ENCODE measurements around the gene GTF2IRD1.

Gene GTF2IRD1

DNA sequence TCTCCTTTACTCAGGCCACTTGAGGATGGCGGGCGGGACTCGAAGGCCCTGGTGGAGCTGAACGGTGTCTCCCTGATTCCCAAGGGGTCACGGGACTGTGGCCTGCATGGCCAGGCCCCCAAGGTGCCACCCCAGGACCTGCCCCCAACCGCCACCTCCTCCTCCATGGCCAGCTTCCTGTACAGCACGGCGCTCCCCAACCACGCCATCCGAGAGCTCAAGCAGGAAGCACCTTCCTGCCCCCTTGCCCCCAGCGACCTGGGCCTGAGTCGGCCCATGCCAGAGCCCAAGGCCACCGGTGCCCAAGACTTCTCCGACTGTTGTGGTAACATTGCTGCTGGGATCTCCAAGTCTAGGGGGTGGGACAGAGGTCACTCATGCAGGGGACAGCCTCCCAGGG lies 65.7 kb downstream of the GTF2IRD1 start:
- Histone ChIP-seq H4K20me1 (ENCODE audit: control insufficient read depth, insufficient read depth, low read depth, low read length) (no peaks in the 10 kb centered on the region), H3K9me3 (ENCODE audit: control insufficient read depth, insufficient read depth, low read length) (no peaks in the 10 kb centered on the region), H3K4me2 (ENCODE audit: low read length) (no peak overlapping the region), H3K4me3 (ENCODE audit: low read length) (no peak overlapping the region), H3K27ac (ENCODE audit: low read depth, low read length) (no peak overlapping the region), H3K4me1 (ENCODE audit: control insufficient read depth, low read length) (no peaks in the 10 kb centered on the region), H3K36me3 (ENCODE audit: control insufficient read depth, low read length) (peaks cover 76% of the 10 kb centered on the region), H3K9me2 (replicated peaks; ENCODE audit: control insufficient read depth, low read length) (no peaks in the 10 kb centered on the region), H3K79me2 (ENCODE audit: control insufficient read depth, low read length) (no peaks in the 10 kb centered on the region), H3K27me3 (ENCODE audit: control insufficient read depth, low read length) (no peaks in the 10 kb centered on the region), H3F3A (ENCODE audit: control insufficient read depth, insufficient read depth) (no peaks in the 10 kb centered on the region)
- no peak for TF ChIP-seq EZH2phosphoT487 (IDR thresholded peaks at IDR 0.05; ENCODE audit: borderline replicate concordance, low read length)
- no peak for TF ChIP-seq CTCF (IDR thresholded peaks at IDR 0.05; ENCODE audit: low read depth, low read length, poor library complexity, severe bottlenecking)

DNA sequence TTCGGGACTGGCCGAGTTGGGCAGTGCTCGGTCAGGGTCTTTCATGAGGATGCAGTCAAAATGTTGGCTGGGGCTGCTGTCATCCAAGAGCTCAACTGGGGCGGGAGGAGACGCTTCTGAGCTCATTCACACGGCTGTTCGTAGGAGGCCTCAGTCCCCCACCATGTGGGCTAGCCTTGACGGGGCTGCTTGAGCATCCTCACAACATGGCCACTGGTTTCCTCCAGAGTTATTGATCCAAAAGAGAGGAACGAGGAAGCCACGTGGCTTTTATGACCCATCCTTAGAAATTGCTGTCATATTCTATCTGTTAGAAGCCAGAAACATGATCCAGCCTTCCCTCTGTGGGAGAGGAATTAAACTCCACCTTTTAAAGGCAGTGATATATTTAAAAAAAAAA lies 68.1 kb downstream of the GTF2IRD1 start:
- no peaks in the 10 kb centered on the region for H3K79me2 ChIP-seq (ENCODE audit: control insufficient read depth, low read length)
- H3K9me2 ChIP-seq (replicated peaks; ENCODE audit: control insufficient read depth, low read length), result no peaks in the 10 kb centered on the region
- no peak overlapping the region for H3K27ac ChIP-seq (ENCODE audit: low read depth, low read length)
- no peak for TF ChIP-seq CTCF (IDR thresholded peaks at IDR 0.05; ENCODE audit: low read depth, low read length, poor library complexity, severe bottlenecking)
- no peak for TF ChIP-seq EZH2phosphoT487 (IDR thresholded peaks at IDR 0.05; ENCODE audit: borderline replicate concordance, low read length)
- H3K4me2 ChIP-seq (ENCODE audit: low read length), result no peak overlapping the region
- no peak overlapping the region for H3K4me3 ChIP-seq (ENCODE audit: low read length)
- no peaks in the 10 kb centered on the region for H3K4me1 ChIP-seq (ENCODE audit: control insufficient read depth, low read length)
- H4K20me1 ChIP-seq (ENCODE audit: control insufficient read depth, insufficient read depth, low read depth, low read length), result no peaks in the 10 kb centered on the region
- H3K27me3 ChIP-seq (ENCODE audit: control insufficient read depth, low read length), result no peaks in the 10 kb centered on the region
- H3K36me3 ChIP-seq (ENCODE audit: control insufficient read depth, low read length), result peaks cover 65% of the 10 kb centered on the region
- H3F3A ChIP-seq (ENCODE audit: control insufficient read depth, insufficient read depth), result no peaks in the 10 kb centered on the region
- no peaks in the 10 kb centered on the region for H3K9me3 ChIP-seq (ENCODE audit: control insufficient read depth, insufficient read depth, low read length)

DNA sequence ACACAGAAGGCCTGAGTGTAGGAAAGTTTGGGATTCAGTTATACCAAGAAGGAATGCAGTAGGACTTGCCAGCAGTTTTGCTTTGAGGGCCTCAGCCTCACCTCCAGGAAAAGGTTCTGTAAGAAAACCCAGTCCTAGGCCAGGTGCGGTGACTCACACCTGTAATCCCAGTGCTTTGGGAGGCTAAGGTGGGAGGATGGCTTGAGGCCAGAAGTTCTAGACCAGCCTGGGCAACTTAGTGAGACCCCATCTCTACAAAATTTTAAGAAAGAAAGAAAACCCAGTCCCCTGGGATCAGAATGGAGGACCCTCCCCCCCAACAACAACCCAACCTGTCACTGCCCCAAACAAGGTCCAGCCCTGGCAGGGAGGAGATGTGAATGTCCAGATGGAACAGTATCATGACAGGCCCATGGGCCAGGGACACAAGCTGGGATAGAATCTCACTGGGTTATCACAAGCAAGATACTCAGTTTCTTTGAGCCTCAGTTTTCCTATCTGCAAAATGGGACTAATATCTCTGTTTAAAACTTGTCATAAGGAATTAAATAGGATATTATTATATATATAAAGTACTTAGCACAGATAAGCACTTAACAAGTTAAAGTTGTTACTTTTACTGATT lies 68.7 kb downstream of the GTF2IRD1 start:
- H3K9me2 ChIP-seq (replicated peaks; ENCODE audit: control insufficient read depth, low read length), result no peaks in the 10 kb centered on the region
- H3K9me3 ChIP-seq (ENCODE audit: control insufficient read depth, insufficient read depth, low read length), result no peaks in the 10 kb centered on the region
- H3K4me2 ChIP-seq (ENCODE audit: low read length), result no peak overlapping the region
- no peaks in the 10 kb centered on the region for H3K27me3 ChIP-seq (ENCODE audit: control insufficient read depth, low read length)
- H4K20me1 ChIP-seq (ENCODE audit: control insufficient read depth, insufficient read depth, low read depth, low read length), result no peaks in the 10 kb centered on the region
- H3K79me2 ChIP-seq (ENCODE audit: control insufficient read depth, low read length), result no peaks in the 10 kb centered on the region
- H3K4me1 ChIP-seq (ENCODE audit: control insufficient read depth, low read length), result no peaks in the 10 kb centered on the region
- H3K4me3 ChIP-seq (ENCODE audit: low read length), result no peak overlapping the region
- H3K36me3 ChIP-seq (ENCODE audit: control insufficient read depth, low read length), result peaks cover 65% of the 10 kb centered on the region
- H3F3A ChIP-seq (ENCODE audit: control insufficient read depth, insufficient read depth), result no peaks in the 10 kb centered on the region
- TF ChIP-seq EZH2phosphoT487 (IDR thresholded peaks at IDR 0.05; ENCODE audit: borderline replicate concordance, low read length), result no peak
- no peak for TF ChIP-seq CTCF (IDR thresholded peaks at IDR 0.05; ENCODE audit: low read depth, low read length, poor library complexity, severe bottlenecking)
- H3K27ac ChIP-seq (ENCODE audit: low read depth, low read length), result no peak overlapping the region

Measured in DOHH2 (cell line).